Measurements from ENCODE around the gene MYH6.
"Not testable (repeated sequence)": the region's sequence is repeated elsewhere in the genome, so short reads cannot be mapped to it uniquely, and the experiment has no call there.

Gene MYH6

GRCh38 chr14:23435543-23436326, 27.7 kb upstream of the MYH6 start, which contains the start of gene MYH7:
TSS of gene MYH7 (minus strand) at chr14:23435660. CDS start at chr14:23433732, 1,928 bp downstream.
- DNase-seq, result no peak

GRCh38 chr14:23434488-23435222, 26.6 kb upstream of the MYH6 start:
- no peak for DNase-seq

GRCh38 chr14:23433457-23433856, 25.4 kb upstream of the MYH6 start:
- DNase-seq, result no peak

- no peak for DNase-seq
Observed at GRCh38 chr14:23432946-23433345, 24.9 kb upstream of the MYH6 start.

GRCh38 chr14:23432102-23432925, 24.2 kb upstream of the MYH6 start:
- no peak for DNase-seq

GRCh38 chr14:23431486-23431885, 23.4 kb upstream of the MYH6 start:
- DNase-seq, result no peak

- no peak for DNase-seq
Observed at GRCh38 chr14:23430723-23431085, 22.6 kb upstream of the MYH6 start.

- DNase-seq, result no peak
Observed at GRCh38 chr14:23430016-23430722, 22.1 kb upstream of the MYH6 start.

- no peak for DNase-seq
Observed at GRCh38 chr14:23428686-23429495, 20.8 kb upstream of the MYH6 start.

- DNase-seq, result not testable (repeated sequence)
Observed at GRCh38 chr14:23425798-23426197, 17.7 kb upstream of the MYH6 start.

GRCh38 chr14:23425169-23425568, 17.1 kb upstream of the MYH6 start:
- DNase-seq, result no peak

GRCh38 chr14:23423657-23424056, 15.6 kb upstream of the MYH6 start:
- no peak for DNase-seq

- peak in 1 of 4 experiments; percentile 11 for DNase-seq
Observed at GRCh38 chr14:23421594-23421993, 13.5 kb upstream of the MYH6 start.

- not testable (repeated sequence) for DNase-seq
Observed at GRCh38 chr14:23419646-23420045, 11.6 kb upstream of the MYH6 start.

GRCh38 chr14:23418021-23418420, 9.9 kb upstream of the MYH6 start:
- DNase-seq, result no peak

GRCh38 chr14:23417269-23417668, 9.2 kb upstream of the MYH6 start:
- DNase-seq, result not testable (repeated sequence)

- no peak for DNase-seq
Observed at GRCh38 chr14:23416801-23417200, 8.7 kb upstream of the MYH6 start.

- no peak for DNase-seq
Observed at GRCh38 chr14:23415821-23416778, 8.0 kb upstream of the MYH6 start.

GRCh38 chr14:23414906-23415820, 7.1 kb upstream of the MYH6 start:
- no peak for DNase-seq

Data from suppressor macrophage (primary cell).